Keratinocyte (primary cell): Measurements from ENCODE around the gene CEBPG. TPM values are rescaled to one million over a fixed set of nuclear protein-coding genes. Genes with fewer than 3 reads are reported as not detected.

Experiments used
- DNase-seq: peaks from one replicate; pipeline ENCODE4 v3.0.0-alpha.2; 2011; ENCODE audit warnings: low read depth, missing footprints, low spot score
- FAIRE-seq: peaks from 2 replicates; lab custom pipeline; 2011; peaks lifted over from hg19 to GRCh38; lab: Jason Lieb, UNC
- H2AFZ ChIP-seq: 2 replicates; pipeline ENCODE4 v1.6.0; 2012; ENCODE audit warnings: low read length, control low read depth, inconsistent platforms; ENCODE audit not compliant: control insufficient read depth
- H3K27ac ChIP-seq: 2 replicates; pipeline ENCODE4 v1.5.1; 2011; ENCODE audit warnings: low read length; ENCODE audit not compliant: control insufficient read depth, insufficient read depth
- H3K27me3 ChIP-seq: 3 replicates; pipeline ENCODE4 v1.6.0; 2011; ENCODE audit warnings: low read length; ENCODE audit not compliant: control insufficient read depth, insufficient read depth; ENCODE audit errors: extremely low read depth
- H3K36me3 ChIP-seq, 2 experiments: 2 replicates in 1 of 2; 3 replicates in 1 of 2; pipeline ENCODE4 v1.5.1; 2011; ENCODE audit warnings: low read length in 2 of 2, mild to moderate bottlenecking in 1 of 2; ENCODE audit not compliant: control insufficient read depth in 2 of 2, insufficient read depth in 2 of 2; ENCODE audit errors: extremely low read depth in 1 of 2
- H3K4me1 ChIP-seq: 3 replicates; pipeline ENCODE4 v1.5.1; 2011; ENCODE audit warnings: low read length; ENCODE audit not compliant: control insufficient read depth, insufficient read depth; ENCODE audit errors: extremely low read depth
- H3K4me2 ChIP-seq: 3 replicates; pipeline ENCODE4 v1.6.0; 2011; ENCODE audit warnings: low read depth, low read length; ENCODE audit not compliant: control insufficient read depth, insufficient read depth; ENCODE audit errors: extremely low read depth
- H3K4me3 ChIP-seq, 3 experiments: fragments of 200-600 bp in 1 of 3; sonication (generic) in 1 of 3; 2 replicates in 2 of 3; 3 replicates in 1 of 3; pipeline ENCODE4 v1.5.1; 2011 to 2016; ENCODE audit warnings: low read length in 3 of 3, mild to moderate bottlenecking in 3 of 3, control low read depth in 2 of 3, inconsistent platforms in 1 of 3, low read depth in 1 of 3, mixed read lengths in 1 of 3, mixed run types in 1 of 3, moderate library complexity in 1 of 3; ENCODE audit not compliant: control insufficient read depth in 2 of 3, insufficient read depth in 2 of 3; ENCODE audit errors: extremely low read depth in 1 of 3
- H3K79me2 ChIP-seq: 2 replicates; pipeline ENCODE4 v1.6.0; 2012; ENCODE audit warnings: low read length; ENCODE audit not compliant: control insufficient read depth, insufficient read depth
- H3K9ac ChIP-seq: 3 replicates; pipeline ENCODE4 v1.6.0; 2011; ENCODE audit warnings: low read length; ENCODE audit not compliant: control insufficient read depth, insufficient read depth; ENCODE audit errors: extremely low read depth
- H3K9me1 ChIP-seq: 3 replicates; pipeline ENCODE4 v1.6.0; 2011; ENCODE audit warnings: low read length; ENCODE audit not compliant: control insufficient read depth, insufficient read depth; ENCODE audit errors: extremely low read depth
- H3K9me3 ChIP-seq: 2 replicates; pipeline ENCODE4 v1.5.1; 2012; ENCODE audit warnings: low read depth, low read length; ENCODE audit not compliant: control insufficient read depth
- H4K20me1 ChIP-seq: 3 replicates; pipeline ENCODE4 v1.6.0; 2011; ENCODE audit warnings: low read length; ENCODE audit not compliant: control insufficient read depth, insufficient read depth; ENCODE audit errors: extremely low read depth
- CTCF ChIP-seq, 3 experiments: IDR thresholded peaks in 1 of 3; conservative IDR thresholded peaks in 1 of 3; optimal IDR thresholded peaks in 1 of 3; 2 replicates in 2 of 3; 3 replicates in 1 of 3; pipeline versions ENCODE3 to v1.5.1; 2011; ENCODE audit warnings: low read length in 3 of 3, mild to moderate bottlenecking in 3 of 3, moderate library complexity in 2 of 3, control low read depth in 1 of 3, inconsistent platforms in 1 of 3; ENCODE audit not compliant: insufficient read depth in 2 of 3; ENCODE audit errors: extremely low read depth in 1 of 3
- EZH2 ChIP-seq: IDR thresholded peaks from one replicate; pipeline ENCODE4 v1.6.1; 2012; ENCODE audit warnings: inconsistent platforms, mild to moderate bottlenecking, low read length, moderate library complexity
- dilution Hi-C: fragments of 300-500 bp; cut with MboI; formaldehyde crosslinking; loops from one replicate; pipeline ENCODE4 v1.7.0; 2020; ENCODE audit warnings: low sequenced_read_pairs; ENCODE audit not compliant: extremely low pct_ligation_motif_present
- polyA plus RNA-seq, 5 experiments: library from polyadenylated mRNA; depleted of rRNA in 3 of 5; stranded (reverse) in 3 of 5; stranded (forward) in 1 of 5; unstranded in 1 of 5; fragments of >200 nt; gene quantifications; 1 replicate in 1 of 5; 2 replicates in 3 of 5; 3 replicates in 1 of 5; pipeline versions ENCODE4 v1.2.1 to v1.2.3, GENCODE V29; 2011 to 2012; ENCODE audit warnings: missing spikeins in 2 of 5, low read depth in 1 of 5, low replicate concordance in 1 of 5

The CEBPG gene
- polyA plus RNA-seq, 1 donor (not counting 4 experiments of a cell fraction or from before 2014, with no cell fraction given) = 31.9 TPM

GRCh38 chr19:33420821-33421220, 47.3 kb downstream of the CEBPG start:
- dilution Hi-C loops = no loop called here
- Histone ChIP-seq H3K9ac (no peak overlapping the region), H2AFZ (no peak overlapping the region), H3K79me2 (no peaks in the 10 kb centered on the region), H3K9me3 (no peaks in the 10 kb centered on the region), H3K9me1 (no peaks in the 10 kb centered on the region), H3K27ac (no peak overlapping the region), H3K27me3 (no peaks in the 10 kb centered on the region), H3K4me2 (no peak overlapping the region), H3K4me1 (peaks cover 2% of the 10 kb centered on the region), H4K20me1 (no peaks in the 10 kb centered on the region), H3K36me3 (no peaks in the 10 kb centered on the region), H3K4me3 (no peak overlapping the region)
- TF ChIP-seq CTCF (optimal IDR thresholded peaks at IDR 0.05 in 1 of 3, IDR thresholded peaks at IDR 0.05 in 1 of 3, conservative IDR thresholded peaks at IDR 0.05 in 1 of 3; ENCODE audit: extremely low read depth in 1 of 3, insufficient read depth in 2 of 3, low read length in 3 of 3) (no peak), EZH2 (no peak)
- no peak for FAIRE-seq
- DNase-seq = no peak

- Histone ChIP-seq H3K9ac (no peak overlapping the region), H3K9me1 (no peaks in the 10 kb centered on the region), H3K4me3 (no peak overlapping the region), H3K4me1 (peaks cover under 1% of the 10 kb centered on the region), H3K36me3 (no peaks in the 10 kb centered on the region), H3K9me3 (no peaks in the 10 kb centered on the region), H4K20me1 (no peaks in the 10 kb centered on the region), H3K27ac (no peak overlapping the region), H3K4me2 (no peak overlapping the region), H3K27me3 (no peaks in the 10 kb centered on the region), H3K79me2 (no peaks in the 10 kb centered on the region), H2AFZ (no peak overlapping the region)
- dilution Hi-C loops = no loop called here
- no peak for DNase-seq
- TF ChIP-seq CTCF (optimal IDR thresholded peaks at IDR 0.05 in 1 of 3, IDR thresholded peaks at IDR 0.05 in 1 of 3, conservative IDR thresholded peaks at IDR 0.05 in 1 of 3; ENCODE audit: extremely low read depth in 1 of 3, insufficient read depth in 2 of 3, low read length in 3 of 3) = no peak
- no peak for TF ChIP-seq EZH2
- FAIRE-seq = no peak
Measured at GRCh38 chr19:33421368-33421767, 47.9 kb downstream of the CEBPG start.
